ENCODE results near the gene APBA1. TPM values are rescaled to one million over a fixed set of nuclear protein-coding genes. Genes with fewer than 3 reads are reported as not detected.

The APBA1 gene
- polyA plus RNA-seq, 3 donors, result 1.6 TPM; not detected in 2

- Histone ChIP-seq H3K4me1 (ENCODE audit: control insufficient read depth in 1 of 2, insufficient read depth in 2 of 2, low read length in 2 of 2) (no peaks in the 10 kb centered on the region), H3K36me3 (replicated peaks in 1 of 2; ENCODE audit: control insufficient read depth in 1 of 2, insufficient read depth in 2 of 2, low read length in 2 of 2) (no peaks in the 10 kb centered on the region), H3K9me3 (replicated peaks in 1 of 2; ENCODE audit: control insufficient read depth in 1 of 2, insufficient read depth in 1 of 2, low read length in 2 of 2) (no peaks in the 10 kb centered on the region), H4K20me1 (ENCODE audit: insufficient read depth, low read length) (no peaks in the 10 kb centered on the region), H3K4me2 (replicated peaks; ENCODE audit: extremely low read depth, low read length, poor library complexity, severe bottlenecking) (no peak overlapping the region), H3K27me3 (ENCODE audit: control insufficient read depth in 2 of 2, insufficient read depth in 2 of 2, low read length in 2 of 2) (no peaks in the 10 kb centered on the region), H3K79me2 (ENCODE audit: insufficient read depth, low read length) (no peaks in the 10 kb centered on the region), H3K27ac (ENCODE audit: low read depth in 1 of 2, low read length in 2 of 2) (no peak overlapping the region), H3K9ac (ENCODE audit: insufficient read depth, low read length, poor library complexity, severe bottlenecking) (no peak overlapping the region), H2AFZ (ENCODE audit: insufficient read depth, low read depth, low read length, poor library complexity, severe bottlenecking) (no peak overlapping the region), H3K4me3 (replicated peaks in 1 of 3; ENCODE audit: low read depth in 2 of 3, low read length in 3 of 3) (no peak overlapping the region)
- H3K4me3 Mint-ChIP-seq, result no peak overlapping the region
- WGBS (ENCODE audit: insufficient coverage), result 62% methylated on average over 2 of the region's 2 CpGs
- peaks cover 1 to 3% (median 2%) of the 10 kb centered on the region in 3 donors for H3K27me3 Mint-ChIP-seq (ENCODE audit: low read depth in 3 of 3)
- no peak for TF ChIP-seq CTCF (IDR thresholded peaks at IDR 0.05)
- no peak for DNase-seq
- intact Hi-C loops (cut with micrococcal nuclease), result no loop called here
- H3K36me3 Mint-ChIP-seq, result no peaks in the 10 kb centered on the region
- peaks cover 0 to 7% (median 0%) of the 10 kb centered on the region in 7 donors for H3K9me3 Mint-ChIP-seq
- H3K4me1 Mint-ChIP-seq, result no peaks in the 10 kb centered on the region
- H3K27ac Mint-ChIP-seq, result no peak overlapping the region
These were observed 177.4 kb downstream of the APBA1 start for GRCh38 chr9:69494763-69495162.

DNA sequence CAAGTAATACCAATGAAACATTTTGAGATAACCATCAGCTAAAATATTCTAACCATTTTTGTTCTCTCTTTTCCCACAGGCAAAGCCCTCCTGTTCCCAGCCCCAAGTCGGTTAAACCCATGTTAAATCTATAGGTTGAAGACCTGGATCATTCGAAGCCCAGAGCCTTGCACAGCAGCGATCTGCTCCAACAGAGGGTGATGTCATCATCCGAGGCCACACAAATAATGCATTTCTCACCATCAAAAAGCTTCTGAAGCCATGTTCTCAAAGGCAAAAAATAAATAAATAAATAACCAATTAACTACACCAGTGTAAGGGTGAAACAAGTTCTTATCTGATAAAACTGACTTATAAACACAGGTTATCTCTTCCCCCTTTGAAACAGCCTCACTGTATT, 178.0 kb downstream of the APBA1 start:
- Histone ChIP-seq H3K27ac (ENCODE audit: low read depth in 1 of 2, low read length in 2 of 2) (no peak overlapping the region), H3K27me3 (ENCODE audit: control insufficient read depth in 2 of 2, insufficient read depth in 2 of 2, low read length in 2 of 2) (no peaks in the 10 kb centered on the region), H3K9me3 (replicated peaks in 1 of 2; ENCODE audit: control insufficient read depth in 1 of 2, insufficient read depth in 1 of 2, low read length in 2 of 2) (no peaks in the 10 kb centered on the region), H3K4me3 (replicated peaks in 1 of 3; ENCODE audit: low read depth in 2 of 3, low read length in 3 of 3) (no peak overlapping the region), H4K20me1 (ENCODE audit: insufficient read depth, low read length) (no peaks in the 10 kb centered on the region), H3K4me2 (replicated peaks; ENCODE audit: extremely low read depth, low read length, poor library complexity, severe bottlenecking) (no peak overlapping the region), H3K9ac (ENCODE audit: insufficient read depth, low read length, poor library complexity, severe bottlenecking) (no peak overlapping the region), H2AFZ (ENCODE audit: insufficient read depth, low read depth, low read length, poor library complexity, severe bottlenecking) (no peak overlapping the region), H3K79me2 (ENCODE audit: insufficient read depth, low read length) (no peaks in the 10 kb centered on the region), H3K36me3 (replicated peaks in 1 of 2; ENCODE audit: control insufficient read depth in 1 of 2, insufficient read depth in 2 of 2, low read length in 2 of 2) (no peaks in the 10 kb centered on the region), H3K4me1 (ENCODE audit: control insufficient read depth in 1 of 2, insufficient read depth in 2 of 2, low read length in 2 of 2) (no peaks in the 10 kb centered on the region)
- TF ChIP-seq CTCF (IDR thresholded peaks at IDR 0.05), result no peak
- DNase-seq, result no peak
- no peak overlapping the region for H3K4me3 Mint-ChIP-seq
- no peaks in the 10 kb centered on the region for H3K4me1 Mint-ChIP-seq
- no peak overlapping the region for H3K27ac Mint-ChIP-seq
- peaks cover 1 to 3% (median 2%) of the 10 kb centered on the region in 3 donors for H3K27me3 Mint-ChIP-seq (ENCODE audit: low read depth in 3 of 3)
- no peaks in the 10 kb centered on the region for H3K36me3 Mint-ChIP-seq
- 92% methylated on average over 2 of the region's 4 CpGs for WGBS (ENCODE audit: insufficient coverage)
- intact Hi-C loops (cut with micrococcal nuclease), result no loop called here
- H3K9me3 Mint-ChIP-seq, result peaks cover 0 to 9% (median 0%) of the 10 kb centered on the region in 7 donors
